NB4 (cell line): ENCODE measurements around the gene ACOXL.

Experiments
- POLR2A ChIP-seq: IDR thresholded peaks from 2 replicates; pipeline ENCODE4 v1.6.1; 2011; ENCODE audit warnings: mild to moderate bottlenecking; ENCODE audit not compliant: insufficient read length; ENCODE audit errors: extremely low read depth
- TF ChIP-seq, protein P1 (sequence below): IDR thresholded peaks from 2 replicates; pipeline ENCODE4 v1.6.1; 2011; ENCODE audit warnings: low read depth, low read length

- TF ChIP-seq, protein P1, sequence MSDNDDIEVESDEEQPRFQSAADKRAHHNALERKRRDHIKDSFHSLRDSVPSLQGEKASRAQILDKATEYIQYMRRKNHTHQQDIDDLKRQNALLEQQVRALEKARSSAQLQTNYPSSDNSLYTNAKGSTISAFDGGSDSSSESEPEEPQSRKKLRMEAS, result no peak
- TF ChIP-seq POLR2A, result no peak
Observed at GRCh38 chr2:111167076-111167862, 434.9 kb downstream of the ACOXL start.
